ENCODE measurements around the gene PBRM1.

The PBRM1 gene

DNA sequence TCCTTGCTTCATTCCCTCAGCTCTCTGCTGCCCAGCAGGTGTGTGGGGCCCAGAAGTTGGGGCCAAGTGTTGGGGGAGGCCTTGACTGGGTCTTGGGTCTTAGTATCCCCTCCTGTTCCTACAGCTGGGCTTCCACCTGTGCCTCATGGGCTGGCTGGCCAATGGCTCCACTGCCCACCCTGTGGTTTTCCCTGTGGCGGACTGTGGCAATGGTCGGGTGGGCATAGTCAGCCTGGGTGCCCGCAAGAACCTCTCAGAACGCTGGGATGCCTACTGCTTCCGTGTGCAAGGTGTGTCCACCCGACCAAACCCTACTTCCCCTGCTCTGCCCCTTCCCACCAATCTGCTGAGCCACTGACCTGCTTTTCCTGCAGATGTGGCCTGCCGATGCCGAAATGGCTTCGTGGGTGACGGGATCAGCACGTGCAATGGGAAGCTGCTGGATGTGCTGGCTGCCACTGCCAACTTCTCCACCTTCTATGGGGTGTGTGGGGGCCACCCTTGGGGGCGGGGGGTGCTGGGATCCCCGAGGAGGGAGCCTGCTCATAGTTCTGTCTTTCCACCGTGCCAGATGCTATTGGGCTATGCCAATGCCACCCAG is 163.0 kb downstream of the PBRM1 start:
- no peak overlapping the region for H3K27ac Mint-ChIP-seq
- DNase-seq (no peak), ATAC-seq (replicated peaks) (no peak)
- peaks cover 7% of the 10 kb centered on the region for H3K36me3 Mint-ChIP-seq (ENCODE audit: insufficient read depth)
- H3K27me3 Mint-ChIP-seq, result no peaks in the 10 kb centered on the region
- H3K4me3 Mint-ChIP-seq, result no peak overlapping the region
- H3K4me1 Mint-ChIP-seq (ENCODE audit: low read depth in 2 of 2), result no peaks in the 10 kb centered on the region
- no peaks in the 10 kb centered on the region for H3K9me3 Mint-ChIP-seq

DNA sequence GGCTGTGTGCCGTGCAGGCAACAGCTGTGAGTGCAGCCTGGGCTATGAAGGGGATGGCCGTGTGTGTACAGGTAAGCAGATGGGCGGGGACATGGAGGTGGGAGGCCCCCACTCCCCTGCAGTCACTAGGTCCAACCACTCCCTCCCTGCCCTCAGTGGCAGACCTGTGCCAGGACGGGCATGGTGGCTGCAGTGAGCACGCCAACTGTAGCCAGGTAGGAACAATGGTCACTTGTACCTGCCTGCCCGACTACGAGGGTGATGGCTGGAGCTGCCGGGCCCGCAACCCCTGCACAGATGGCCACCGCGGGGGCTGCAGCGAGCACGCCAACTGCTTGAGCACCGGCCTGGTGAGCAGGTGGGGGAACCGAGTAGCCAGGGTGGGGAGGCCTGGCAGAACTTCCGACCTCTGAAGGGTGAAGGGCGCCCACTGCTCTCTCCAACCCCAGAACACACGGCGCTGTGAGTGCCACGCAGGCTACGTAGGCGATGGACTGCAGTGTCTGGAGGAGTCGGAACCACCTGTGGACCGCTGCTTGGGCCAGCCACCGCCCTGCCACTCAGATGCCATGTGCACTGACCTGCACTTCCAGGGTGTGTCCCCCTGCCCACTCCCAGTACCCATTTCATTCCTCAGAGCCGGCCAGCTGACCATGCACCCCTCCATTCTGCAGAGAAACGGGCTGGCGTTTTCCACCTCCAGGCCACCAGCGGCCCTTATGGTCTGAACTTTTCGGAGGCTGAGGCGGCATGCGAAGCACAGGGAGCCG is 163.6 kb downstream of the PBRM1 start:
- Mint-ChIP-seq H3K27me3 (no peaks in the 10 kb centered on the region), H3K36me3 (ENCODE audit: insufficient read depth) (no peaks in the 10 kb centered on the region), H3K4me1 (ENCODE audit: low read depth in 2 of 2) (no peaks in the 10 kb centered on the region), H3K27ac (no peak overlapping the region), H3K9me3 (no peaks in the 10 kb centered on the region), H3K4me3 (no peak overlapping the region)
- ATAC-seq (replicated peaks), result no peak
- no peak for DNase-seq

DNA sequence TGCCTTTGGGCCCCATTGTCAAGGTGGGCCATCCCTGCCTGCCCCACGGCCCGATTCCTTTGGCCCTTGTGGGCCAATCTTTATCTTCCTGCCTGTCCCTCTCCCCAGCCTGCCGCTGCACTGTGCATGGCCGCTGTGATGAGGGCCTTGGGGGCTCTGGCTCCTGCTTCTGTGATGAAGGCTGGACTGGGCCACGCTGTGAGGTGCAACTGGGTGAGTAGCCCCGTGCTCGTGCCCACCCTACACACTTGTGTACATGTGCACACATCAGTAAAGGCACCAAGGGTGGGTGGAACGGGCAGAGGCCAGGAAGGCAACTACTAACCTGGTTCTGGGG is 164.3 kb downstream of the PBRM1 start:
- H3K36me3 Mint-ChIP-seq (ENCODE audit: insufficient read depth), result no peaks in the 10 kb centered on the region
- H3K4me3 Mint-ChIP-seq, result no peak overlapping the region
- no peaks in the 10 kb centered on the region for H3K4me1 Mint-ChIP-seq (ENCODE audit: low read depth in 2 of 2)
- no peak for DNase-seq
- no peaks in the 10 kb centered on the region for H3K9me3 Mint-ChIP-seq
- H3K27ac Mint-ChIP-seq, result no peak overlapping the region
- ATAC-seq (replicated peaks), result no peak
- H3K27me3 Mint-ChIP-seq, result no peaks in the 10 kb centered on the region

DNA sequence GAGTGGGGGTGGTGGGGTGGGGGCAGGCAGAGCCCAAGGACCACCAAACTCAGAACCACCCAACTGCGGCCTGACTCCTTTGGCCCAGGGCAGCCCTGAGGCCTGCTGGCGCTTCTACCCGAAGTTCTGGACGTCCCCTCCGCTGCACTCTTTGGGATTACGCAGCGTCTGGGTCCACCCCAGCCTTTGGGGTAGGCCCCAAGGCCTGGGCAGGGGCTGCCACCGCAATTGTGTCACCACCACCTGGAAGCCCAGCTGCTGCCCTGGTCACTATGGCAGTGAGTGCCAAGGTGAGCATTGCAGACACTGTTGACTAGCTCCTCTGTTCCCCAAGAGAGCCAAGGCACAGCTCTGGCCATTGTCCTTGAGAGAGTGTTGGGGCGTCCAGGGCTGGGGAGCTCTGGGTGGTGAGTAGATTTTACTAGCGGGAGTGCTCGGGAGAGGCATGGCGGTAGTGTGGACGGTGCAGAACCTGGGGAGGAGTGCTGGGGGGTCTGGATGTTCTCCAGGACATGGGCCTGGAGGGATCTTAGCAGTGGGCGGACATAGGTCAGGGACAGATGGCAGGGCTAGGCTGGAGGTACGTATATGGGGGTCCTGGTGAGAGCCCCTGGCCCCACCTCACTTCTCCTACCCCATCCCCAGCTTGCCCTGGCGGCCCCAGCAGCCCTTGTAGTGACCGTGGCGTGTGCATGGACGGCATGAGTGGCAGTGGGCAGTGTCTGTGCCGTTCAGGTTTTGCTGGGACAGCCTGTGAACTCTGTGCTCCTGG is 164.8 kb downstream of the PBRM1 start:
- no peak for ATAC-seq (replicated peaks)
- Mint-ChIP-seq H3K27me3 (no peaks in the 10 kb centered on the region), H3K4me3 (no peak overlapping the region), H3K27ac (no peak overlapping the region), H3K4me1 (ENCODE audit: low read depth in 2 of 2) (no peaks in the 10 kb centered on the region), H3K36me3 (ENCODE audit: insufficient read depth) (no peaks in the 10 kb centered on the region), H3K9me3 (no peaks in the 10 kb centered on the region)
- no peak for DNase-seq

DNA sequence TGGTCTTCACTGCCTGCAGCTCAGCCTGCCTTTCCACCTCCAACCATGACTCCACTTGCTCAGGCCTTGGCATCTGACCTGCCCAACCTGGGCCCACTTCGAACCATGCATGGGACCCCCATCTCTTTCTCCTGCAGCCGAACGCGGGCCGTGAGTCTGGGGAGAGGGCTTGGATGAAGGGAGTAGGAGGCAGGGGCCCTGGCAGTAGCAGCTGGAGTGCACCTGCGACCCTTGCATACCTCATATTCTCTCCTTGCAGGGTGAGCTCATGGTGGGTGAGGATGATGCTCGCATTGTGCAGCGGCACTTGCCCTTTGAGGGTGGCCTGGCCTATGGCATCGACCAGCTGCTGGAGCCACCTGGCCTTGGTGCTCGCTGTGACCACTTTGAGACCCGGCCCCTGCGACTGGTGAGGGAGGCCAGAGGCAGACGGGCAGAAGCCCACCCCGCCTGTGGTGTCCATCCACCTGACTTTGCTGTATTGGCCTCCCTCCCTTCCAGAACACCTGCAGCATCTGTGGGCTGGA is 165.5 kb downstream of the PBRM1 start:
- Mint-ChIP-seq H3K27ac (no peak overlapping the region), H3K36me3 (ENCODE audit: insufficient read depth) (no peaks in the 10 kb centered on the region), H3K27me3 (no peaks in the 10 kb centered on the region), H3K4me1 (ENCODE audit: low read depth in 2 of 2) (no peaks in the 10 kb centered on the region), H3K9me3 (no peaks in the 10 kb centered on the region), H3K4me3 (no peak overlapping the region)
- ATAC-seq (replicated peaks), result no peak
- no peak for DNase-seq

DNA sequence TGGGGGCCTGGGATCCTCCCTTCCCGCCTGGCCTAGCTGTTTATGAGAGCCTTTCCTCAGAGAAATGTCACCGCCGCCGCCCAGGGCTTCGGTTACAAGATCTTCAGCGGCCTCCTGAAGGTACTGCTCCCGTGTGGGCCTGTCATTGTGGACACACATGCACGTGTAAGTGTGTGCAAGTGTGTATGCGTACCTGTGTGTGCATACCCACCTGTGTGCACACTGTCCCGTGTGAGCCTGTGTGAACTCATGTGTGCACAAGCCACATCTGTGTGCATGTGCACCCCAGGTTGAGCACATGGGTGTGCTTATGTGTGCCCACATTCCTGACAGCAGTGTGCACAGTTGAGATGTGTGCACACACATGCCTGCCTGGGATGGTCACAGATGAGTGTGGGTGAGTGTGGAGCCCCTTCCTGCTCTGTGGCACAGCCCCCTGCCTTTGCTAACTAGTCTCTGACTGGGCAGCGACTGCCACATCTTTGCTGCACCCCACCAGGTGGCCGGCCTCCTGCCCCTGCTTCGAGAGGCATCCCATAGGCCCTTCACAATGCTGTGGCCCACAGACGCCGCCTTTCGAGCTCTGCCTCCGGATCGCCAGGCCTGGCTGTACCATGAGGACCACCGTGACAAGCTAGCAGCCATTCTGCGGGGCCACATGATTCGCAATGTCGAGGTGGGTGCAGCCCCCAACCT is 166.1 kb downstream of the PBRM1 start:
- H3K4me3 Mint-ChIP-seq, result no peak overlapping the region
- no peaks in the 10 kb centered on the region for H3K36me3 Mint-ChIP-seq (ENCODE audit: insufficient read depth)
- H3K9me3 Mint-ChIP-seq, result no peaks in the 10 kb centered on the region
- no peak for ATAC-seq (replicated peaks)
- no peaks in the 10 kb centered on the region for H3K27me3 Mint-ChIP-seq
- H3K27ac Mint-ChIP-seq, result no peak overlapping the region
- no peaks in the 10 kb centered on the region for H3K4me1 Mint-ChIP-seq (ENCODE audit: low read depth in 2 of 2)
- DNase-seq, result no peak

DNA sequence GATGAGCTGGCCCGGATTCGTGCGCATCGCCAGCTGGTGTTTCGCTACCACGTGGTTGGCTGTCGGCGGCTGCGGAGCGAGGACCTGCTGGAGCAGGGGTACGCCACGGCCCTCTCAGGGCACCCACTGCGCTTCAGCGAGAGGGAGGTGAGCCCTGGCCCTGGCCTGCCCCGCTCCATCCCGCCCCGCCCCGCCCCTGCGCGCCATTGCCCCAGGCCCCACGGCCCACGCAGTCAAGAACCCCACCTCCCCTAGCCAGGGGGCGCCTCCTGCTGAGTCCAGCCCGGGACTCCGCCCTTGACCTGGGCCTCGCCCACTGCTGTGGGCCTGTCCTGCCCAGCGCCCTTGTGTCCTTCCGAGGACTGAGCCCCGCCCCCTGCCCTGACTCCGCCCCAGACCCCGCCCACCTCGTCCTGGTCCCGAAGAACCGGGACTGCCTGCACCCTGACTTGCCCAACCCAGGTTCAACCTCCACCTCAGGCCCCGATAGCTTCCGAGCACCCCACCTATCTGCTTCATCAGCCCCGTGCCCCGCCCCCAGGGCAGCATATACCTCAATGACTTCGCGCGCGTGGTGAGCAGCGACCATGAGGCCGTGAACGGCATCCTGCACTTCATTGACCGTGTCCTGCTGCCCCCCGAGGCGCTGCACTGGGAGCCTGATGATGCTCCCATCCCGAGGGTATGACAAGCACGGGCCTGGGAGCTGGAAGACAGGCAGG is 166.8 kb downstream of the PBRM1 start:
- no peak overlapping the region for H3K27ac Mint-ChIP-seq
- no peaks in the 10 kb centered on the region for H3K4me1 Mint-ChIP-seq (ENCODE audit: low read depth in 2 of 2)
- DNase-seq, result no peak
- no peak overlapping the region for H3K4me3 Mint-ChIP-seq
- no peak for ATAC-seq (replicated peaks)
- H3K36me3 Mint-ChIP-seq (ENCODE audit: insufficient read depth), result no peaks in the 10 kb centered on the region
- no peaks in the 10 kb centered on the region for H3K27me3 Mint-ChIP-seq
- no peaks in the 10 kb centered on the region for H3K9me3 Mint-ChIP-seq

DNA sequence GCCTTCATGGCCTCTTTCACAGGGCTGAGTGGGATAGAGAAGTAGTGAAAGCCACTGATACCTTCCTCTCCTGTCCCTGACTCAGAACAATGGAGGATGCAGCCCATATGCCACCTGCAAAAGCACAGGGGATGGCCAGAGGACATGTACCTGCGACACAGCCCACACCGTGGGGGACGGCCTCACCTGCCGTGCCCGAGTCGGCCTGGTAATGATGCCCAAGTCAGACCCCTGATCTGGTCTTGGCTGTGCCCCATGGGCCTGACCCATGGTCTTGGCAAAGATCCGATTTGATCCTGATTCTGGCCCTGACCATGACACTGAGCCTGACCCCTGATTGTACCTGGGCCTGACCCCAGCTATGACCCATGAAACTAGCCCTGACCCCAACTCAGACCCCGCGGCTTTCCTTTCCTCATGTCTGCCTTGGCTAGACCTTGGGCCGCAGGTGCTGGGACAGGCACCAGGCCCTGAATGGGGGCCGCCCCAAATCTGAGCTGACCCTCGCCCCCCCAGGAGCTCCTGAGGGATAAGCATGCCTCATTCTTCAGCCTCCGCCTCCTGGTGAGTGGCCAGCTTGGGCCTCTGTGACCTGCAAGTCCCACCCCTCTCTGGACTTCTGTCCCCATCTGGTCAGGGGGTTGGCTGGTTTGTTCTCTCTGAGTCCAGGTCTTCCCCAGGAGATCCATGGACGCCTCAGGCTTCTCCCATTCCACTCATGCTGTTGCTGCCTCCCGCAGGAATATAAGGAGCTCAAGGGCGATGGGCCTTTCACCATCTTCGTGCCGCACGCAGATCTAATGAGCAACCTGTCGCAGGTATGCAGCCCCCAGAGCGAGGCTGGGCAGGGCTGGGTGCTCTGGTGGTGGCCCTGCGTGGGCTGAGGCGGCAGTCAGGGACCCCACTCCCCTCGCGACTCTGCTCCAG is 167.7 kb downstream of the PBRM1 start:
- peaks cover 0 to under 1% of the 10 kb centered on the region in 2 donors for H3K4me1 Mint-ChIP-seq (ENCODE audit: low read depth in 2 of 2)

DNA sequence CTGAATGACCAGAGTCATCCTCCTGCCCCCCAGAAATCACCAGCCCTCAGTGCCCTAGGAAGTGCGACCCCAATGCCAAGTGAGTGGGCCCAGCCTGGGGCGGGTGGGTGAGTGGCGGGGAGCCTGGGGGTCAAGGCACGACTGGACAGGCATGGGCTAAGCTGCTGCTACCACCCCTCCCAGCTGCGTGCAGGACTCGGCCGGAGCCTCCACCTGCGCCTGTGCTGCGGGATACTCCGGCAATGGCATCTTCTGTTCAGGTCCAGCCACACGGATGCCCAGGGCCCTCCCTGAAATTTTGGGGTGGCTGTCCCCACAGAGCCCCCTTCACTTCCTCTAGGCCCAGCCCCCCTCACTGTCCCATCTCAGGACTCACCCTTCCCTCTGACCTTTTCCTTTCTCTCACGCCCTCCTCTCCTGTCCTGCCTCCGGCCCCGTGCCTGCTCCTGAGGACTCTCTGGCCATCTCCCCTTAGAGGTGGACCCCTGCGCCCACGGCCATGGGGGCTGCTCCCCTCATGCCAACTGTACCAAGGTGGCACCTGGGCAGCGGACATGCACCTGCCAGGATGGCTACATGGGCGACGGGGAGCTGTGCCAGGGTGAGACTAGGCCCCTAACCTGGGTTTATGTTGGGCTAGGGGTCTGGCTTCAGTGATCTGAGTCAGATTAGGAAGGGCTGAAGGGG is 169.1 kb downstream of the PBRM1 start:
- Mint-ChIP-seq H3K36me3 (ENCODE audit: insufficient read depth) (no peaks in the 10 kb centered on the region), H3K4me1 (ENCODE audit: low read depth in 2 of 2) (peaks cover 0 to 2% of the 10 kb centered on the region in 2 donors), H3K27me3 (no peaks in the 10 kb centered on the region), H3K9me3 (no peaks in the 10 kb centered on the region), H3K27ac (no peak overlapping the region), H3K4me3 (no peak overlapping the region)
- no peak for DNase-seq
- no peak for ATAC-seq (replicated peaks)

More for the DNA sequence above, 167.7 kb downstream of the PBRM1 start:
- H3K27me3 Mint-ChIP-seq, result no peaks in the 10 kb centered on the region
- DNase-seq, result no peak
- H3K9me3 Mint-ChIP-seq, result no peaks in the 10 kb centered on the region
- no peak overlapping the region for H3K27ac Mint-ChIP-seq
- H3K36me3 Mint-ChIP-seq (ENCODE audit: insufficient read depth), result no peaks in the 10 kb centered on the region
- no peak for ATAC-seq (replicated peaks)
- H3K4me3 Mint-ChIP-seq, result no peak overlapping the region

DNA sequence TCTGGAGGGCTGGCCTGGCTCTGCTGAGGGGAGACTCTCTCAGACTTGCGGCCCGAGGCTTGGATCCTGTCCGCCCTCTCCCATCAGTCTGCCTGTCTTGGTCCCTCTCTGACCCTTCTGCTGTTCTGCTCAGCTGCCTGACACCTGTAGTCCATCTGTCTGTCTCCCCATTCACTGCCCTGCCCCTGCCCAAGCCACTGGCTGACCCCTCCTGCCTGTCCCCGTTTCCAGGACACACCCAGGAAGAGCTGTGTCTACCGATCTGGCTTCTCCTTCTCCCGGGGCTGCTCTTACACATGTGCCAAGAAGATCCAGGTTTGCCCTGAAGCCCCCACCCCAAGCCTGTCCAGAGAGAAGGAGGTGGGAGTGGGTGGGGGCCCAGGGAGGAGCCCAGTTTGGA is 170.5 kb downstream of the PBRM1 start:
- peaks cover 0 to 2% of the 10 kb centered on the region in 2 donors for H3K4me1 Mint-ChIP-seq (ENCODE audit: low read depth in 2 of 2)
- DNase-seq (no peak), ATAC-seq (replicated peaks) (no peak)
- no peaks in the 10 kb centered on the region for H3K27me3 Mint-ChIP-seq
- H3K27ac Mint-ChIP-seq, result no peak overlapping the region
- H3K36me3 Mint-ChIP-seq (ENCODE audit: insufficient read depth), result no peaks in the 10 kb centered on the region
- no peak overlapping the region for H3K4me3 Mint-ChIP-seq
- no peaks in the 10 kb centered on the region for H3K9me3 Mint-ChIP-seq

DNA sequence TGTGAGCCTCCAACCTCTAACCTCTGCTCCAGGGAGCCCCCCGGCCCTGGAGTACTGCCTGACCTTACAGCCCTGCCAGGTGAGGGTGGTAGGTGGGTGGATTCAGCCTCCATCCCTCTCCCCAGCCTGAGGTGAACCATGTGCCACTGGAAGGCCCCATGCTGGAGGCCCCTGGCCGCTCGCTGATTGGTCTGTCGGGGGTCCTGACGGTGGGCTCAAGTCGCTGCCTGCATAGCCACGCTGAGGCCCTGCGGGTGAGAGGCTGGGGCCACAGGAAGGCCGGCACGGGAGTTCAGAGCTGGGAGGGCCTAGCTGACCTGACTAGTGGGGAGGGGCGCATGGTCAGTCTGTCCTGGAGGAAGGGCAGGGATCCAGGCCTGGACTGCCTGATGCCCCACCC is 171.1 kb downstream of the PBRM1 start:
- peaks cover 0 to 2% of the 10 kb centered on the region in 2 donors for H3K4me1 Mint-ChIP-seq (ENCODE audit: low read depth in 2 of 2)
- DNase-seq (no peak), ATAC-seq (replicated peaks) (no peak)
- H3K9me3 Mint-ChIP-seq, result no peaks in the 10 kb centered on the region
- no peak overlapping the region for H3K27ac Mint-ChIP-seq
- H3K4me3 Mint-ChIP-seq, result no peak overlapping the region
- H3K36me3 Mint-ChIP-seq (ENCODE audit: insufficient read depth), result no peaks in the 10 kb centered on the region
- H3K27me3 Mint-ChIP-seq, result no peaks in the 10 kb centered on the region

DNA sequence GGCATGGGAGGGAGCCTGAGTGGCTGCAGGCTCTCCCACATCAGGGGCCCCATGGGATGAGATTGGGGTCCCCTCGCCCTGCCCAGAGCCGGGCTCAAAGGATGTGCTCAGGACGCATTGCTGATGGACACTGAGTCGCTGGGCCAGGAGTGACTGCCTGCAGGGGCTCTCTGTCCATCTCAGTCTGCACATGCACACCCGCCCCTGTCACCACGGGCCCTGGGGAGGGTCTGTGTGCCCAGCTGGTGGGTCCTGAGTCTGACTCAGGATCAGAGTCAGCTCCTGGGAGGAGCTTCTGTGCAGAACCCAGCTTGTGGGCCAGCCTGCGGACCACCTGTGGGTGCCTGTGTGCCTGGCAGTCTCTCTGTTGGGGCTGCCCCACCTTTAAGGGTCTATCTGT is 172.4 kb downstream of the PBRM1 start:
- ATAC-seq (replicated peaks), result no peak

More for the DNA sequence above, 172.4 kb downstream of the PBRM1 start:
- Mint-ChIP-seq H3K4me1 (ENCODE audit: low read depth in 2 of 2) (peaks cover 0 to 2% of the 10 kb centered on the region in 2 donors), H3K9me3 (no peaks in the 10 kb centered on the region), H3K27ac (no peak overlapping the region), H3K4me3 (no peak overlapping the region), H3K27me3 (no peaks in the 10 kb centered on the region), H3K36me3 (ENCODE audit: insufficient read depth) (no peaks in the 10 kb centered on the region)
- no peak for DNase-seq

All from effector memory CD8-positive, alpha-beta T cell (primary cell).